HEK293T (cell line): Measurements from ENCODE around the gene GAS2L2.

Experiments
- BHLHE40 ChIP-seq: fragments of 450-650 bp; IDR thresholded peaks from 2 replicates; pipeline ENCODE4 v1.6.1; 2016; ENCODE audit warnings: mild to moderate bottlenecking, moderate library complexity, borderline replicate concordance
- CTBP1 ChIP-seq: fragments of 450-650 bp; IDR thresholded peaks from 2 replicates; pipeline ENCODE4 v1.6.1; 2016; ENCODE audit warnings: borderline replicate concordance
- ELF4 ChIP-seq: fragments of 450-650 bp; IDR thresholded peaks from 2 replicates; pipeline ENCODE4 v1.6.1; 2017; ENCODE audit warnings: antibody characterized with exemption
- FOXA1 ChIP-seq: fragments of 450-650 bp; IDR thresholded peaks from 2 replicates; pipeline ENCODE4 v1.6.1; 2016; ENCODE audit warnings: mild to moderate bottlenecking
- HDGF ChIP-seq: fragments of 450-650 bp; IDR thresholded peaks from 2 replicates; pipeline ENCODE4 v1.6.1; 2017; ENCODE audit warnings: antibody characterized with exemption, borderline replicate concordance
- L3MBTL2 ChIP-seq: fragments of 450-650 bp; conservative IDR thresholded peaks from 2 replicates; pipeline ENCODE4 v1.6.1; 2016; ENCODE audit warnings: mild to moderate bottlenecking
- NFRKB ChIP-seq: fragments of 450-650 bp; IDR thresholded peaks from 2 replicates; pipeline ENCODE4 v1.6.1; 2016; ENCODE audit warnings: mild to moderate bottlenecking, moderate library complexity
- PKNOX1 ChIP-seq: fragments of 450-650 bp; IDR thresholded peaks from 2 replicates; pipeline ENCODE4 v1.6.1; 2016
- SP1 ChIP-seq: fragments of 450-650 bp; IDR thresholded peaks from 2 replicates; pipeline ENCODE4 v1.6.1; 2017
- SUZ12 ChIP-seq: fragments of 450-650 bp; IDR thresholded peaks from 2 replicates; pipeline ENCODE4 v1.6.1; 2016; ENCODE audit warnings: mild to moderate bottlenecking
- TARDBP ChIP-seq: fragments of 450-650 bp; IDR thresholded peaks from 2 replicates; pipeline ENCODE4 v1.6.1; 2016
- ZNF384 ChIP-seq: fragments of 450-650 bp; IDR thresholded peaks from 2 replicates; pipeline ENCODE4 v1.6.1; 2016

- TF ChIP-seq SP1 (no peak), ELF4 (no peak), CTBP1 (no peak), SUZ12 (no peak), NFRKB (no peak), ZNF384 (no peak), L3MBTL2 (no peak), BHLHE40 (no peak), HDGF (no peak), FOXA1 (no peak), PKNOX1 (no peak), TARDBP (no peak)
Measured at GRCh38 chr17:35740997-35741931, 11.8 kb downstream of the GAS2L2 start.
